KMS-11 (cell line): ENCODE results near the gene KRT25.

Experiments
- H2AFZ ChIP-seq: fragments of 200-600 bp; sonication (generic); 2 replicates; pipeline ENCODE4 v1.6.1; 2016; ENCODE audit warnings: antibody characterized with exemption, mixed run types, low read depth
- H3K27ac ChIP-seq: fragments of 200-600 bp; sonication (generic); 2 replicates; pipeline ENCODE4 v1.6.1; 2016; ENCODE audit warnings: mild to moderate bottlenecking, mixed run types
- H3K27me3 ChIP-seq: fragments of 200-600 bp; sonication (generic); 2 replicates; pipeline ENCODE4 v1.6.1; 2017; ENCODE audit warnings: mild to moderate bottlenecking, low read depth, mixed run types, moderate library complexity; ENCODE audit not compliant: insufficient read depth
- H3K36me3 ChIP-seq: fragments of 200-600 bp; sonication (generic); 2 replicates; pipeline ENCODE4 v1.6.1; 2017; ENCODE audit warnings: mild to moderate bottlenecking, mixed run types; ENCODE audit not compliant: insufficient read depth
- H3K4me1 ChIP-seq: fragments of 200-600 bp; sonication (generic); 2 replicates; pipeline ENCODE4 v1.6.1; 2016; ENCODE audit warnings: mild to moderate bottlenecking, low read depth, mixed run types; ENCODE audit not compliant: poor library complexity, severe bottlenecking
- H3K4me2 ChIP-seq: fragments of 200-600 bp; sonication (generic); 2 replicates; pipeline ENCODE4 v1.7.0; 2016; ENCODE audit warnings: mild to moderate bottlenecking, mixed run types
- H3K4me3 ChIP-seq: fragments of 200-600 bp; sonication (generic); IDR thresholded peaks from 2 replicates; pipeline ENCODE4 v1.6.1; 2017; ENCODE audit warnings: low read depth, low read length, mixed read lengths; ENCODE audit not compliant: insufficient read depth
- H3K79me2 ChIP-seq: fragments of 200-600 bp; sonication (generic); 2 replicates; pipeline ENCODE4 v1.6.1; 2016; ENCODE audit warnings: low read depth, mixed run types; ENCODE audit not compliant: insufficient read depth
- H3K9ac ChIP-seq: fragments of 200-600 bp; sonication (generic); 2 replicates; pipeline ENCODE4 v1.6.1; 2016; ENCODE audit warnings: mild to moderate bottlenecking, mixed run types
- H4K20me1 ChIP-seq: fragments of 200-600 bp; sonication (generic); 2 replicates; pipeline ENCODE4 v1.6.1; 2016; ENCODE audit warnings: mild to moderate bottlenecking, mixed run types; ENCODE audit not compliant: insufficient read depth
- TF ChIP-seq, protein P1 (sequence below): fragments of 200-600 bp; sonication (generic); conservative IDR thresholded peaks from 2 replicates; pipeline ENCODE4 v1.6.1; 2017; ENCODE audit warnings: low read depth, mild to moderate bottlenecking, antibody characterized with exemption, low read length, moderate library complexity, mixed read lengths

KRT25 gene

GRCh38 chr17:40779181-40779909 lies 24.2 kb upstream of the KRT25 start:
- Histone ChIP-seq H3K36me3 (no peaks in the 10 kb centered on the region), H3K27ac (no peak overlapping the region), H3K4me1 (no peaks in the 10 kb centered on the region), H3K4me2 (no peak overlapping the region), H3K27me3 (no peaks in the 10 kb centered on the region), H3K9ac (no peak overlapping the region), H3K79me2 (no peaks in the 10 kb centered on the region), H3K4me3 (no peak overlapping the region), H4K20me1 (no peaks in the 10 kb centered on the region), H2AFZ (no peak overlapping the region)
- TF ChIP-seq, protein P1, sequence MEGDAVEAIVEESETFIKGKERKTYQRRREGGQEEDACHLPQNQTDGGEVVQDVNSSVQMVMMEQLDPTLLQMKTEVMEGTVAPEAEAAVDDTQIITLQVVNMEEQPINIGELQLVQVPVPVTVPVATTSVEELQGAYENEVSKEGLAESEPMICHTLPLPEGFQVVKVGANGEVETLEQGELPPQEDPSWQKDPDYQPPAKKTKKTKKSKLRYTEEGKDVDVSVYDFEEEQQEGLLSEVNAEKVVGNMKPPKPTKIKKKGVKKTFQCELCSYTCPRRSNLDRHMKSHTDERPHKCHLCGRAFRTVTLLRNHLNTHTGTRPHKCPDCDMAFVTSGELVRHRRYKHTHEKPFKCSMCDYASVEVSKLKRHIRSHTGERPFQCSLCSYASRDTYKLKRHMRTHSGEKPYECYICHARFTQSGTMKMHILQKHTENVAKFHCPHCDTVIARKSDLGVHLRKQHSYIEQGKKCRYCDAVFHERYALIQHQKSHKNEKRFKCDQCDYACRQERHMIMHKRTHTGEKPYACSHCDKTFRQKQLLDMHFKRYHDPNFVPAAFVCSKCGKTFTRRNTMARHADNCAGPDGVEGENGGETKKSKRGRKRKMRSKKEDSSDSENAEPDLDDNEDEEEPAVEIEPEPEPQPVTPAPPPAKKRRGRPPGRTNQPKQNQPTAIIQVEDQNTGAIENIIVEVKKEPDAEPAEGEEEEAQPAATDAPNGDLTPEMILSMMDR, result no peak

DNA sequence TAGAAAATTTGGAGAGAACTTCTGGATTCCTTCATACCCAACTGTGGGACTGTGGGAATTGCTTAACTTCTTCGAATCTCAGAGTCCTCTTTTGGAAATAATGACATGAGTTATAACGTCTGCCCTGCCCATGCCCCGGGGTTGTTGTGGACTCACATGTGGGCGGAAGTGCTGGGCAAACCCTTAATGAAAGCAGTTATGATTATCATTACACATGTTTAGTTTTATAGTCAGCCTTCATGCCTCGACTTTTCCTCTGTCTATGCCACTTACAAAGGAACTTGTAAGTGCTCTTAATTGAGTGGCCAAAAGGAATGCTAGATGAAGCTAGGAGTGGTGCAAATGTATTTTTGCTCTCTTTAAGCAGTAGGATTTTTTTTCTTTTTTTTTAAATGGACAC lies 23.3 kb upstream of the KRT25 start:
- TF ChIP-seq, protein P1, result no peak
- H3K79me2 ChIP-seq, result no peaks in the 10 kb centered on the region
- no peaks in the 10 kb centered on the region for H3K36me3 ChIP-seq
- H3K27me3 ChIP-seq, result no peaks in the 10 kb centered on the region
- no peaks in the 10 kb centered on the region for H3K4me1 ChIP-seq
- no peak overlapping the region for H3K9ac ChIP-seq
- no peak overlapping the region for H3K27ac ChIP-seq
- H4K20me1 ChIP-seq, result no peaks in the 10 kb centered on the region
- H3K4me3 ChIP-seq, result no peak overlapping the region
- H2AFZ ChIP-seq, result no peak overlapping the region
- H3K4me2 ChIP-seq, result no peak overlapping the region

- no peaks in the 10 kb centered on the region for H4K20me1 ChIP-seq
- no peak overlapping the region for H3K4me3 ChIP-seq
- H3K9ac ChIP-seq, result no peak overlapping the region
- no peak overlapping the region for H2AFZ ChIP-seq
- no peak overlapping the region for H3K27ac ChIP-seq
- H3K4me1 ChIP-seq, result no peaks in the 10 kb centered on the region
- no peaks in the 10 kb centered on the region for H3K79me2 ChIP-seq
- no peaks in the 10 kb centered on the region for H3K27me3 ChIP-seq
- H3K36me3 ChIP-seq, result no peaks in the 10 kb centered on the region
- TF ChIP-seq, protein P1, result no peak
- H3K4me2 ChIP-seq, result no peak overlapping the region
These were observed 22.8 kb upstream of the KRT25 start for GRCh38 chr17:40777971-40778370.

DNA sequence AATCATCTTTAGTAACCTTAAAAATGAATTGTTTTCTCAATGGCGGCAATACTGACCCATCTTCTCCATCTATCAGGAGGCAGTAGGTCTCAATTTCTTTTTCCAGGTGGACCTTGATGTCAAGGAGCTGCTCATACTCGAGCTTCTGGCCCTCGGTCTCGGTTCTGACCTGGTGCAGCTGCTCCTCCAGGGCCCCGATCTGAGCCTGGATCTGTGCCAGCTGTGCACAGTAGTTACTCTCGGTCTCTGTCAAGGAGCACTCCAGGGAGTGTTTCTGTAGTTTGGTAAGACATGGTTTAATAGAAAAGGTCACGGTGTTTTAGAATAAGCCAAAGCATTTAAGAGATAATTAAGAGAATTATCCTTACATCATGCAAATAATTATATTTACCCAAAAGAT lies 22.3 kb upstream of the KRT25 start:
- Histone ChIP-seq H3K36me3 (no peaks in the 10 kb centered on the region), H3K4me2 (no peak overlapping the region), H4K20me1 (no peaks in the 10 kb centered on the region), H3K4me1 (no peaks in the 10 kb centered on the region), H3K9ac (no peak overlapping the region), H3K27me3 (no peaks in the 10 kb centered on the region), H3K79me2 (no peaks in the 10 kb centered on the region), H3K4me3 (no peak overlapping the region), H2AFZ (no peak overlapping the region), H3K27ac (no peak overlapping the region)
- TF ChIP-seq, protein P1, result no peak
